Sciatic nerve (tissue), 2 donors: Measurements from ENCODE around the gene ZNF778. TPM values are rescaled to one million over a fixed set of nuclear protein-coding genes. Genes with fewer than 3 reads are reported as not detected.

Source experiments
- ATAC-seq: fragments of 200-7000 bp; cut with Tn5 transposase; one replicate; pipeline ENCODE4 v1.9.1; 2020; ENCODE audit warnings: mild to moderate bottlenecking, moderate library complexity
- DNase-seq: peaks from one replicate; pipeline ENCODE4 v3.0.0-alpha.2; 2020; ENCODE audit warnings: low spot score
- intact Hi-C: fragments of 100-400 bp; cut with DNase I; formaldehyde crosslinking; loops from one replicate; pipeline ENCODE4 v1.14.2; 2022
- total RNA-seq: library from RNA; stranded (reverse); fragmentation: NEBNext Ultra II Directional; extraction: Animal tissue kit (Norgen Biotek cat#: 25700); gene quantifications from one replicate; pipeline ENCODE4 v1.2.1, GENCODE V29; 2021
- donor health status: DM: no; HTN: no; CAD: no.
- donor health status: DM: no; HTN: no; CAD: no.

ZNF778 gene
- 9.8 TPM for total RNA-seq

- ATAC-seq (peak; percentile 96), DNase-seq (peak; percentile 89)
- intact Hi-C loops = loop anchor here (5.0 kb wide), 1 partner anchor 275 kb away; no protein-coding TSS in a partner anchor
Observed at GRCh38 chr16:89217388-89218191, at the start of gene ZNF778. Gene ZNF778 (plus strand): TSS chr16:89217703. CDS start chr16:89221128, 3,425 bp downstream.

GRCh38 chr16:89168381-89169189, 48.9 kb upstream of the ZNF778 start:
- DNase-seq (no peak), ATAC-seq (no peak)
- intact Hi-C loops = loop anchor here (10.0 kb wide), 1 partner anchor 424 kb away; no protein-coding TSS in a partner anchor

- intact Hi-C loops = loop anchor here (10.0 kb wide), 1 partner anchor 425 kb away; no protein-coding TSS in a partner anchor
- ATAC-seq (no peak), DNase-seq (no peak)
Observed at GRCh38 chr16:89169778-89170177, 47.7 kb upstream of the ZNF778 start.

GRCh38 chr16:89170346-89171215, 46.9 kb upstream of the ZNF778 start:
- intact Hi-C loops = no loop called here
- DNase-seq (no peak), ATAC-seq (no peak)

- intact Hi-C loops = no loop called here
- DNase-seq = peak; percentile 90
- peak; percentile 88 for ATAC-seq
Observed at GRCh38 chr16:89171216-89172170, 46.0 kb upstream of the ZNF778 start, which contains the start of gene CDH15. Gene CDH15 (plus strand): TSS chr16:89171748. CDS start chr16:89171832, 84 bp downstream.

GRCh38 chr16:89172171-89172527, 45.4 kb upstream of the ZNF778 start:
- ATAC-seq (no peak), DNase-seq (no peak)
- intact Hi-C loops = no loop called here

- intact Hi-C loops = no loop called here
- ATAC-seq (no peak), DNase-seq (no peak)
Observed at GRCh38 chr16:89172528-89173173, 44.9 kb upstream of the ZNF778 start.

- intact Hi-C loops = no loop called here
- no peak for DNase-seq
- ATAC-seq = no peak
Observed at GRCh38 chr16:89173174-89173921, 44.2 kb upstream of the ZNF778 start.

- no peak for ATAC-seq
- intact Hi-C loops = no loop called here
- no peak for DNase-seq
Observed at GRCh38 chr16:89174055-89174827, 43.3 kb upstream of the ZNF778 start.

- DNase-seq (no peak), ATAC-seq (peak; percentile 25)
- intact Hi-C loops = no loop called here
Observed at GRCh38 chr16:89174877-89175276, 42.6 kb upstream of the ZNF778 start.

- no peak for DNase-seq
- no peak for ATAC-seq
- intact Hi-C loops = no loop called here
Observed at GRCh38 chr16:89175280-89176146, 42.0 kb upstream of the ZNF778 start.

GRCh38 chr16:89176147-89176690, 41.3 kb upstream of the ZNF778 start:
- intact Hi-C loops = no loop called here

GRCh38 chr16:89176717-89177116, 40.8 kb upstream of the ZNF778 start:
- no peak for ATAC-seq
- no peak for DNase-seq
- intact Hi-C loops = no loop called here

More at GRCh38 chr16:89176147-89176690, 41.3 kb upstream of the ZNF778 start:
- ATAC-seq (no peak), DNase-seq (no peak)

GRCh38 chr16:89177501-89177900, 40.0 kb upstream of the ZNF778 start:
- intact Hi-C loops = no loop called here
- DNase-seq = no peak
- ATAC-seq = no peak
